Keratinocyte (primary cell): ENCODE results near the gene NEDD8.

Experiments used
- EZH2 ChIP-seq: IDR thresholded peaks from one replicate; pipeline ENCODE4 v1.6.1; 2012; ENCODE audit warnings: inconsistent platforms, mild to moderate bottlenecking, low read length, moderate library complexity
- TF ChIP-seq, protein P1 (sequence below), 3 experiments: IDR thresholded peaks in 1 of 3; conservative IDR thresholded peaks in 1 of 3; optimal IDR thresholded peaks in 1 of 3; 2 replicates in 2 of 3; 3 replicates in 1 of 3; pipeline versions ENCODE3 to v1.5.1; 2011; ENCODE audit warnings: low read length in 3 of 3, mild to moderate bottlenecking in 3 of 3, moderate library complexity in 2 of 3, control low read depth in 1 of 3, inconsistent platforms in 1 of 3; ENCODE audit not compliant: insufficient read depth in 2 of 3; ENCODE audit errors: extremely low read depth in 1 of 3

DNA sequence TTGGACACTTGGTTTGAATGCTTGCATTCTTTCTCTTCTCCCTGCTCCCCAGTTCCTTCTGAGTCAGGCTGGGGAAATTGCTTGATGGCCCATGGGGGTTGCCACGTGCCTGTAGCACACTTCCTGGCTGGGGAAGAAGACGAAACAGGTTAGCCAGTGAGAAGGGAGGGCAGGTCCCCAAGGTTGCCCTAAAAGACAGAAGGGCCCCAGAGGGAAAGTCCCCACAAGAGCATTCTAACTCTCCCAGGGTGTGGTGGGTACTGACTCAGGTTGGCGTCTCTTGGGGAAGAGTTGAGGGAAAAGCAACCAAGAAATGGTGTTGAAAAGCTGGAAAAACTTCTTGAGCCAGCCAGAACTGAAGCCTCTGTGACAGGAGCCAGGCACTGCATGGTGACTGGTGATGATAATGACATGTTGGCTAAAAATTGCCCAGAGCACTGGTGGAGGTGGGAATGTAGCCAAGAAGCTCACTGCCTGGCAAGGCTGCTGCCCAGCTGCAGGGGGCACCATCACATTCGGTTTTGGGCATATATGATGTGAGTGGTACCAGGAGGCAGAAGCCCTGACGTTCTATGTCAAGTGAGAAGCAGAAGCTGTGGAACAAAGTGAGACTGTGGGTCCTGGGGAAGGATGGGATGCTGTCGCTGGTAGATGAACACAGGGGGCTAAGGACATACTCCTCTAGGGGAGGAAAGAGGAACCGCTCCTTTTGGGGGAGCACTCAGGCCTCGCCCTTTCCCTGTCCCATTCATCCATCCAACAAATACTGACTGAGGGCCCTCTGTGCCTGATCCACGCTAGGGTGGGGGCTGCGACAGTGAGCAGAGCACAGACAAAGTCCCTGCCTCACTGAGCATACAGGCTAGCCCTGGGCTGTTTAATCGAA lies 47.4 kb upstream of the NEDD8 start:
- no peak for TF ChIP-seq EZH2
- TF ChIP-seq, protein P1, sequence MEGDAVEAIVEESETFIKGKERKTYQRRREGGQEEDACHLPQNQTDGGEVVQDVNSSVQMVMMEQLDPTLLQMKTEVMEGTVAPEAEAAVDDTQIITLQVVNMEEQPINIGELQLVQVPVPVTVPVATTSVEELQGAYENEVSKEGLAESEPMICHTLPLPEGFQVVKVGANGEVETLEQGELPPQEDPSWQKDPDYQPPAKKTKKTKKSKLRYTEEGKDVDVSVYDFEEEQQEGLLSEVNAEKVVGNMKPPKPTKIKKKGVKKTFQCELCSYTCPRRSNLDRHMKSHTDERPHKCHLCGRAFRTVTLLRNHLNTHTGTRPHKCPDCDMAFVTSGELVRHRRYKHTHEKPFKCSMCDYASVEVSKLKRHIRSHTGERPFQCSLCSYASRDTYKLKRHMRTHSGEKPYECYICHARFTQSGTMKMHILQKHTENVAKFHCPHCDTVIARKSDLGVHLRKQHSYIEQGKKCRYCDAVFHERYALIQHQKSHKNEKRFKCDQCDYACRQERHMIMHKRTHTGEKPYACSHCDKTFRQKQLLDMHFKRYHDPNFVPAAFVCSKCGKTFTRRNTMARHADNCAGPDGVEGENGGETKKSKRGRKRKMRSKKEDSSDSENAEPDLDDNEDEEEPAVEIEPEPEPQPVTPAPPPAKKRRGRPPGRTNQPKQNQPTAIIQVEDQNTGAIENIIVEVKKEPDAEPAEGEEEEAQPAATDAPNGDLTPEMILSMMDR (optimal IDR thresholded peaks at IDR 0.05 in 1 of 3, IDR thresholded peaks at IDR 0.05 in 1 of 3, conservative IDR thresholded peaks at IDR 0.05 in 1 of 3; ENCODE audit: extremely low read depth in 1 of 3, insufficient read depth in 2 of 3, low read length in 3 of 3): peak; percentile 56 to 80 (median 66)
